ENCODE data around the gene MAP3K5.
A peak's percentile ranks its signal among the peaks of the same experiment; 100 is the strongest.

MAP3K5 gene

GRCh38 chr6:136562211-136562610 is 230.1 kb downstream of the MAP3K5 start:
- DNase-seq = no peak

- no peak for DNase-seq
These were observed 239.0 kb downstream of the MAP3K5 start for GRCh38 chr6:136553166-136553787.

DNA sequence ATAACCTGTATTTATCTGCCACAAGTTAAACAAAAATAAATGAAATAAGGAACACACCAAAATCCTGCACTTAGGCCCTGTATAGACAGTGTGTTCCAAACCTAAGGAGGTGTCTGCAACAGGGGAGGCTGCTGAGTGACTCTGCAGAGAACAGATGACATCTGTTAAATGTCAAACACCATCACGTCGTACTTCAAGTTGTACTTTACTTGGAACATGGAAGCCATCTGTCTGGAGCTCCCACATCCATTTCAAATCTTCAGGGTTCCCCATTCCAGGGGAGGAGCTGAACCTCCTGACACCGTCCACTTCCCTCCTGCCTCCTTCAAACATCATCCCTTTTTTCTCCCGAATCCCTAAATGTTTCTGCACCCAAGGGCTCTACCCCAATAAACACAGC is 240.2 kb downstream of the MAP3K5 start:
- no peak for DNase-seq

- no peak for DNase-seq
These were observed 241.2 kb downstream of the MAP3K5 start for GRCh38 chr6:136551103-136551502.

DNA sequence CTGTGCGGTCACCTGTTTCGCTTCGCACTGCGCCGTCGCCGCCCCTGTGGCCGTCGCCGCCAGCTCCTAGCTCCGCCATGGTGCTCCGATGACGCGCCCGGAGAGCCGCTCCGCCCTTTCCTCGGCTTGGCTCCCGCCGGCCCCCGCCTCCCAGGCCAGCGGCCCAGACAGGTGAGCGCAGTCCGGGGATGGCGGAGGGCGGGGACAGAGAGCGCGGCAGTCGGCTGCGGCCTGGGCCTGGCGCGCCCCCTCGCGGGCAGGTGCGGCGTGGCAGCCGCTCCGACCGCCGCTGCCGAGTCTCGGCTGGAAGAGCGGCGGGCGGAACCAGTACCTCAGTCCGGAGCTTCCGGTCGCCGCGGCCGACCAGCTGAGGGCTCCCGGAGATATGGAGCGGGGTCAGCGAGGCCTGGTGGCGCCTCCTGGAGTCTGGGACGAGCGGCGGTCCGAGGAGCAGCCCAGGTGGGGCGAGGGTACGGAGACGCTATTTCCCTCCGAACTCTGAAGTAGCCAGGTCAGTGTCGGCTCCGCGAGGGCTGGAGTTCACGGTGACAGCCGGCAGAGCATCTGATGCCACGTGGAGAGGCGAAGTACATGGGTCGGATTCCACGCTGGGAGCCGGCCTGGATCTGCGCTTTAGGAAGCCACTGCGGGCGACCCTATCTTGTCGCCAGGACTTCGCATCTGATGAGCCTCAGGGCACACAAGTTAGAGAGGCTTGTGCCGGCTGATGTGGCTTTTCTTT is 241.8 kb downstream of the MAP3K5 start, which contains the start of gene MAP7:
Gene MAP7 (minus strand): TSS at position 93 of the 742 bp plus-strand sequence. CDS start 14 bp downstream, at position 79.
- peak; percentile 55 for DNase-seq

DNA sequence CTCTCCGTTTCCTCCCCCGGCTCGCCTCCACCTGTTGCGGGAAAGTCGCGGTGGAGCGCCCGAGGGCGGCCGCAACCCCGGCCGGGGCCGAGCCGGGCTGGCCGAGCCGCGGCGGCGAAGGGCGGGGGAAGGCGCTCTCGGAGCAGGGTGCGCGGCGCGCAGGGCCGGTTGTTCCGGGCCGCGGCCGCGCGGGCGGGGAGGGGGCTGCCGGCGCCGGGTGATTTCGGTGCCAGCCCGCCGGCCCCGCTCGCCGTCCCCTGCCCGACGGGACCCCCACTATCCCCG is 242.3 kb downstream of the MAP3K5 start:
- DNase-seq = no peak

DNA sequence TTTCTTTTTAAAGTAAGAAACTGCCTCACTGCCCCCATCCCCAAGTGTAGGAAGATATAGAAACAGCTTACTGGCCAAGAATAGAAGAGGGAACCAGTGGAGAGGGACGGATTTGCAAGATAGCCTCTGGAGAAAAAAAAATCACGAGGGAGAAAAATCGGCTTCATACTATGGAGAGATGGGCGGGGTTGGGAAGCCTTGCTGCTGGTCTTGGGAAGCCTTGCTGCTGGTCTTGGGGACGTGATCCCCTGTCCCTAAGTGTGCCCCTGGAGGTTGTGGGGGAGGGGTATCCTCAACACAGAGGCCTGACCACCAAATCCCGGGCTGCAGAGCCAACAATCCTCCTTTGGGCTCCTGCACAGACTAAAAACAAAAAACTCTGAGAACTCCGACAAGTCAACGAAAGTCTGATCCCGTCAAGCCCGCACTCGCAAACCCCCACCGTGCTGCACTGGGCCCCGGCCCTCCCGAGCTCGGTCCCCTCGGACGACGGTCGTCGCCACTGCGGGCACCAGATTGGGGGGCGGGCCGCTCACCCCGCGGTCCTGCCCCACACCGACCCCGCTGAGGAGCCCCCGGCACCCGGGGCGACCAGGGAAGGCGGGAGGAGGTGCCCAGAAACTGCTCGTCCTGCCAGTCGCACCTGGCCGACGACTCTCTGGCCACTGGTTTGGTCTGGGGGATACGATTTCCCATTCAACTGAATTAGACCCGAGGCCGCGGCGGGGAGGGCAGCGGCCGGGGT is 242.8 kb downstream of the MAP3K5 start:
- DNase-seq = no peak

DNA sequence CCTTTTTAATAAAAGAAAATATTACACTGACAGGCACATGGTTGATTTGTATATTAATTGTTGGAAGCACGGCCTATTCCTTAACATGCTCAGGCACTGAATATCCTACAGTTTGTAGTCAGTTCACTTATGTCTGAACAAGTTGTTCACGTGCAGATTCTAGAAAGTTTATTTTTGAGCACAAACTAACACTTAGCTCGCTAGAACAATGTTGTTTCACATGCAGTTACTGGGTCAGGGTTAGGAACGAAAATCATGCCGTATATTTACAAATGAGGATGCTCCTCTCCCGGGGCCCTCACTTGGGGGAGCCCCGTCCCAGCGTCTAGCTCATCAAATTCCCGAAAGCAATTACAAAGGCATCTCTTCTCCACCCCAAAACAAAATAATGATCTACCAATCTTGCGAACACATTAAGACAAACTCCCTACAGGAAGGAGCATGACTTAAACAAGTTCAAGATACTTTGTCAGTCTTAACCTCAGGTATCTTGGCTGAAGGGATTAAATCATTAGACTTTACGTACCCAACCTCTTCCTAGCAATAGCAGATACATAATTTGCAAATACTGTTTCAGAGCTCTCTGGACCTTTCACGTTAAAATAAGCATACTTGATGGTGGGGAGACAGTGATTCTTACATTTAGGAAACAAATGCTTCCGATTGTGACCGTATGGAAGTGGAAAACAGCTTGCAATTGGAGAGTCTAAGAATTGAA is 243.5 kb downstream of the MAP3K5 start:
- DNase-seq = no peak

DNA sequence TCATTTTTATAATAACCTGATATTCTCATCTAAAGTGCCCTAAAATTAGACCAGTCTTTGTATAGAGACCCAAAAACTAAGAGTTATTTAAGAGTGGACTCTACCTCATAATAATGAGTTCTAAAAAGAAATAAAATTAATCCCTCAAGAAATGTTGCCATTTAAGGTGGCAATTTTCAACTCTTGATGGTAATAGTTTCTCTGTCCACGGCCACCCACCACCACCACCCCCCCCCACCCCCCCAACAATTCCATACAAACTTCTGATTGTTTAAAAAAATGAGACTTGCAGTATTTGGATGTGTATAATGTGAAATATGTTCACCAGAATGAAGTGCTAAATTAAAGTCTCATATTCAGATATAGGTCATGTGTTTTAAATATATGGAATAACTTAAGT is 244.4 kb downstream of the MAP3K5 start:
- no peak for DNase-seq

- no peak for DNase-seq
These were observed 244.9 kb downstream of the MAP3K5 start for GRCh38 chr6:136547336-136547735.

DNA sequence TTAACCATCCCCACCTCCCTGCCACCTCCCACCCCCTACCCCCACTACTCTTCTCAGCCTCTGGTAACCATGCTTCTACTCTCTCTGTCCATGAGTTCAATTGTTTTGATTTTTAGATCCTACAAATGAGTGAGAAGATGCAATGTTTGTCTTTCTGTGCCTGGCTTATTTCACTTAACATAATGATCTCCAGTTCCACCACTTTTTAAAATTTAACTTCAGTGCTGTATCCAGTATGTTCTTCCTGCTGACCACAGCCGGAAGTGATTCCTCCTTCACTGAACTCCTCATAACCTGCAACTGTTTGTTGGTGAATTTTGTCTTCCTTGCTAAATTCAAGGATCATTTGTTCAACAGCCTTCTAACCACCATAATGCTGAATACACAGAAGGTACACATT is 245.9 kb downstream of the MAP3K5 start:
- DNase-seq = no peak

DNA sequence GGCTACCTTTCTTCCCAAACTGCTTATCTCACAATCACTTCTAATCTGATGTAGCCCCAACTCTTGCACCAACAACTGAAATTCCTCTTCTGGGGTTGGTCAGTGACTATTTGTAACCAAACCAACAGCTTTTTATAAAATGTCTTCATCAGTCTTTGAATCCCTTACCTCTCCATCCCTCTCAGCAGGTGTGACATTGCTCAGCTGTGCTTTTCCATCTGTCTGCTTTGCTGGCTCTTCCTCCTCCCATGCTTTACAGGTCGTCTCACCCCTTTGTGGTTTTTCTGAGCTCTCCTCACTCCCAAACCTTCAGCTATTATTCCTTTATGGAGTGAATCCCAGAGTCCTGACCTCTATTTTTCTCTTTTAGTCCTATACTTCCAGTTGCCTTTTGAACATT is 248.0 kb downstream of the MAP3K5 start:
- no peak for DNase-seq

- DNase-seq = no peak
These were observed 250.9 kb downstream of the MAP3K5 start for GRCh38 chr6:136541395-136541794.

DNA sequence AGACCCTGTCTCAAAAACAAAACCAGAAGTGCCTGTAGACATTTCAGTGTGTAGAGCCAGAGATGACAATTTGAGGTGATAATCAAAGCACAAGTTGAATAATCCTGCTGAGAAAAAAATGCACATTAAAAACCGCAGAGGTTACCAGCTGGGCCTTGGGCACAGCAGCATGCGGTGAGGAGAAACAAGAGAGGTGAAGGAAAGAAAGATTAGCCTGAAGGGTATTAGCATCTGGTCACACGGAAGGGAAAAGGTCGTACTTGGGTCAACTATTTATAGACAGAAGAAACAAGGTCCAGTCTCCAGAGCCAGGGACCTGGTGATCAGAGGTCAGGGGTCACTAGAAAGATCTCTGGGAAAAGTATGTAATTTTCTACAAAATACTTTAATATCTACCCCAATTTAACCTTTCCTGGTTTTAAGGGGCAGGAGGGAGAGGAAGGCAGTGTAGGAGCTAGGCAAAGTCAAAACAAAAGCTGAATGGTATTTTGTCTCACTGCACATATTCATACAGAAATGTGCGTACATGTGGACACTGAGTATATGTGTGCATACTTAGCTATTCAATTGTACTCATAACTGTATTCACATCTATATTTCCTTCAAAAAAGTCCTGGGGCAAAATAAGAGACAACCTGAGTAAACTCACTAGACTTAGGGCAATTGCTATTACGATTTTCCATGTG is 252.2 kb downstream of the MAP3K5 start:
- DNase-seq = no peak

GRCh38 chr6:136538836-136539235 is 253.4 kb downstream of the MAP3K5 start:
- DNase-seq = no peak

DNA sequence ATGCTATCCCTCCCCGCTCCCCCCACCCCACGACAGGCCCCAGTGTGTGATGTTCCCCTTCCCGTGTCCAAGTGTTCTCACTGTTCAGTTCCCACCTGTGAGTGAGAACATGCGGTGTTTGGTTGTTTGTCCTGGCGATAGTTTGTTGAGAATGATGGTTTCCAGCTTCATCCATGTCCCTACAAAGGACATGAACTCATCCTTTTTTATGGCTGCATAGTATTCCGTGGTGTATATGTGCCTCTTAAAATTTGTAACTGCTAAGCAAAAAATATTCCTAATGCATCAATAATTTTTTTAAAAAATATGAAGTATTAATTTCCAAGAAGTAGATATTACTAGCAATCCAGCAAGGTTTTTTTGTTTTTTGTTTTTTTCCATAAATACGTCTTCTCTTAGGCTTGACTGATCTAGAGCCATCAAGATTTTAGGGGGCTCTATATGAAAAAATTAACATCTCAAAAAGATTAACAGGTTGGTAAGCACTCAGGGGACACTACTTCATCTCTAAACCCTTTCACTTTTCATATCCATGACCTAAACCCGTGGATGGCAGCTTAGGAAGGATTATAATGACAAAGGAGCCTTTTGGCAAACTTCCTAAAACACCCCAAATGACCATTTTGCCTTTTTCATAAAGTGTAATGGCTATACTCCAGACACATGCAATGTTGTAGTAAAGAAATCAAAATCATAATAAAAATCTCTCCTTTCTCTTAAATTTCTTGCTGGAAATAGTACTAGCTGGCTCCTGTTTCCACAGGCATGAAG is 256.2 kb downstream of the MAP3K5 start:
- DNase-seq = no peak

- DNase-seq = no peak
These were observed 257.1 kb downstream of the MAP3K5 start for GRCh38 chr6:136535017-136535765.

DNA sequence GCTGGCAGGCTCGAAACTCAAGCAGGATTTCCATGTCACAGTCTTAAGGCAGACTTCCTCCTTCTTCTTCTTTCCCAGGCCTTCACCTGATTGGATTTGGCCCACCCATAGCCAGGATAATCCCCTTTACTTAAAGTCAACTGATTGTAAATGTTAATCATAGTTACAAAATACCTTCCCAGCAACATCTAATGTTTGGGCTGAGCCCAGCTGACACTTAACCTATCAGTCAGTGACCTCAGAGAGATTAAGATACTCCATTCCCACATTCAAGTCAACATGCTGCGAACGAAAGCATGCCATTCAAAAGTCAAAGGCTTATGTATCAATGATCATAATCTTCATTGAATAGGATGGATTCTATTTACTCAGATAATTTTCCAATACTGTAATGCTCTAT is 258.0 kb downstream of the MAP3K5 start:
- DNase-seq = no peak

- DNase-seq = no peak
These were observed 258.8 kb downstream of the MAP3K5 start for GRCh38 chr6:136533487-136533886.

- DNase-seq = no peak
These were observed 260.2 kb downstream of the MAP3K5 start for GRCh38 chr6:136532030-136532429.

DNA sequence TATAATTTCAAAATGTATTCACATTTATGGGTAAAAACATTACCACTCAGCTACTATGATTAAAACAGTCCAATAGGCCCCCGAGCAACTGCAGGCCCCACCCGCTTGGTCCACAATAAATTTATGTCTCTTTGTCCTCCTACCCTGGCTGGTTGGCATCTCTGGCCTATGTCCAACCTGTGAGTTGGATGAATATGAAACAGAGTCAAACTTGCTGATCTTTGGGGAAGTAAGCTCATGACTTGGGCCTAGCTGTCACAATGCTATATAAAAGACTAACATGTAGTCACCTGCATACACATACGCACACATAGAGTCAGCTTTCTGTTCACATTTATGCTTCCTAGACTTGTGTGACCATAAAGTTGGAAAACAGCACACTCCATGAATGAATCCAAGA is 262.6 kb downstream of the MAP3K5 start:
- no peak for DNase-seq
